ENCODE data around the gene COPA.

DNA sequence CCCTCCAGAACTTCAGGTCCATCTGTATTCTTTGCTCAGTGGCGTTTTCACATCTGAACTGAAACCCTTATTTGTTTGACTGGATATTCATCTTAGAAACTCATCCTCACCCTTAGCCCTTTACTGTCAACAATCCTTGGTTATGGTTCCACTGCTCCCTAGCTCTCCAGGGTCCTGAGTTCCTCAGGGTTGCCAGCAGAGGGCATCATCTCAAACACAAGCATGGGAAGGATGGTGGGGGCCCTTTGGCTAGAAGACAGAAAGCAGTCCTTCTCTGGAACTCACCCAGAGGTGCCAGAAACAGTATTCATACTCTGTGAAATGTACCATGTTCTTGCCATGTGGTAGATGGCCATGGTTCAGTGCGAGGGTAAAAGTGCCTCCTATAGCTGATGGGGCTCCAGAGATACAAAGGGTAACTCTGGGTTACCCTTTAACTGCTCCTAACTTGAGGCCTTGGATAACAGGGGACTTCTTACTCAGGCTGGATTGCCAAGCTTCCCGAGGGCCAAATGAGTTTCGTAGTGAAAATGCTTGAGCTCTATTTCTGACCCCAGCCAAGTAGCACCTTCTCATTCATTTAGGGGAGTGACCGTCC is 11.4 kb upstream of the COPA start:
- TF ChIP-seq, protein P1, sequence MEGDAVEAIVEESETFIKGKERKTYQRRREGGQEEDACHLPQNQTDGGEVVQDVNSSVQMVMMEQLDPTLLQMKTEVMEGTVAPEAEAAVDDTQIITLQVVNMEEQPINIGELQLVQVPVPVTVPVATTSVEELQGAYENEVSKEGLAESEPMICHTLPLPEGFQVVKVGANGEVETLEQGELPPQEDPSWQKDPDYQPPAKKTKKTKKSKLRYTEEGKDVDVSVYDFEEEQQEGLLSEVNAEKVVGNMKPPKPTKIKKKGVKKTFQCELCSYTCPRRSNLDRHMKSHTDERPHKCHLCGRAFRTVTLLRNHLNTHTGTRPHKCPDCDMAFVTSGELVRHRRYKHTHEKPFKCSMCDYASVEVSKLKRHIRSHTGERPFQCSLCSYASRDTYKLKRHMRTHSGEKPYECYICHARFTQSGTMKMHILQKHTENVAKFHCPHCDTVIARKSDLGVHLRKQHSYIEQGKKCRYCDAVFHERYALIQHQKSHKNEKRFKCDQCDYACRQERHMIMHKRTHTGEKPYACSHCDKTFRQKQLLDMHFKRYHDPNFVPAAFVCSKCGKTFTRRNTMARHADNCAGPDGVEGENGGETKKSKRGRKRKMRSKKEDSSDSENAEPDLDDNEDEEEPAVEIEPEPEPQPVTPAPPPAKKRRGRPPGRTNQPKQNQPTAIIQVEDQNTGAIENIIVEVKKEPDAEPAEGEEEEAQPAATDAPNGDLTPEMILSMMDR (IDR thresholded peaks at IDR 0.05; ENCODE audit: insufficient read depth, low read depth, low read length), result peak; percentile 47
- no peak for TF ChIP-seq EZH2 (IDR thresholded peaks at IDR 0.05; ENCODE audit: insufficient read depth, low read length)
